Mesothelial cell of epicardium (in vitro differentiated cells): ENCODE data around the gene THBD. TPM values are rescaled to one million over a fixed set of nuclear protein-coding genes. Genes with fewer than 3 reads are reported as not detected.

Experiments used
- DNase-seq, 2 experiments: peaks; one replicate each; pipeline ENCODE4 v3.0.0; 2021; ENCODE audit warnings: low spot score in 2 of 2; ENCODE audit not compliant: unreplicated experiment in 2 of 2
- H3K27ac Mint-ChIP-seq: 2 replicates; pipeline ENCODE4 v1.8.0; 2021; ENCODE audit warnings: mixed read lengths
- H3K27me3 Mint-ChIP-seq: 2 replicates; pipeline ENCODE4 v1.8.0; 2021; ENCODE audit warnings: low read depth, mixed read lengths
- H3K36me3 Mint-ChIP-seq: 2 replicates; pipeline ENCODE4 v1.8.0; 2021; ENCODE audit warnings: mixed read lengths
- H3K4me1 Mint-ChIP-seq: 2 replicates; pipeline ENCODE4 v1.8.0; 2021; ENCODE audit warnings: mixed read lengths
- H3K4me3 Mint-ChIP-seq: 2 replicates; pipeline ENCODE4 v1.8.0; 2021; ENCODE audit warnings: mild to moderate bottlenecking, moderate library complexity, mixed read lengths
- H3K9me3 Mint-ChIP-seq: 2 replicates; pipeline ENCODE4 v1.8.0; 2021; ENCODE audit warnings: mixed read lengths
- CTCF ChIP-seq: fragments of 200-600 bp; sonication (generic); IDR thresholded peaks from one replicate; pipeline ENCODE4 v1.5.0; 2021; ENCODE audit warnings: antibody characterized with exemption; ENCODE audit not compliant: unreplicated experiment
- total RNA-seq: library from RNA; stranded (reverse); gene quantifications from 3 replicates; pipeline ENCODE4 v1.2.1, GENCODE V29; 2021

THBD gene
- total RNA-seq, 1 donor from 2014 or later, result 0.85 TPM

GRCh38 chr20:23039136-23039875 is 10.2 kb downstream of the THBD start:
- Mint-ChIP-seq H3K27me3 (peaks cover 95% of the 10 kb centered on the region), H3K27ac (no peak overlapping the region), H3K9me3 (no peaks in the 10 kb centered on the region), H3K36me3 (no peaks in the 10 kb centered on the region), H3K4me3 (no peak overlapping the region), H3K4me1 (peaks cover 8% of the 10 kb centered on the region)
- no peak for DNase-seq
- no peak for TF ChIP-seq CTCF

GRCh38 chr20:23037017-23037481 is 12.4 kb downstream of the THBD start:
- Mint-ChIP-seq H3K27me3 (peaks cover 96% of the 10 kb centered on the region), H3K36me3 (no peaks in the 10 kb centered on the region), H3K9me3 (no peaks in the 10 kb centered on the region), H3K4me3 (no peak overlapping the region), H3K27ac (no peak overlapping the region), H3K4me1 (peaks cover 11% of the 10 kb centered on the region)
- no peak for DNase-seq
- no peak for TF ChIP-seq CTCF

GRCh38 chr20:23036371-23036770 is 13.1 kb downstream of the THBD start:
- Mint-ChIP-seq H3K27ac (no peak overlapping the region), H3K4me3 (peak overlapping the region; percentile 33), H3K36me3 (no peaks in the 10 kb centered on the region), H3K4me1 (peaks cover 11% of the 10 kb centered on the region), H3K9me3 (no peaks in the 10 kb centered on the region), H3K27me3 (peaks cover 96% of the 10 kb centered on the region)
- no peak for DNase-seq
- TF ChIP-seq CTCF, result no peak

GRCh38 chr20:23035731-23036130 is 13.7 kb downstream of the THBD start:
- TF ChIP-seq CTCF, result no peak
- Mint-ChIP-seq H3K4me3 (peak overlapping the region; percentile 13), H3K36me3 (no peaks in the 10 kb centered on the region), H3K27me3 (peaks cover 92% of the 10 kb centered on the region), H3K9me3 (no peaks in the 10 kb centered on the region), H3K4me1 (peaks cover 11% of the 10 kb centered on the region), H3K27ac (no peak overlapping the region)
- no peak for DNase-seq

GRCh38 chr20:23034721-23035671 is 14.5 kb downstream of the THBD start, which contains the start of gene SSTR4:
TSS of gene SSTR4 (plus strand) at chr20:23035312. CDS start at chr20:23035484, 172 bp downstream.
- peaks cover 11% of the 10 kb centered on the region for H3K4me1 Mint-ChIP-seq
- TF ChIP-seq CTCF, result no peak
- H3K9me3 Mint-ChIP-seq, result no peaks in the 10 kb centered on the region
- H3K27me3 Mint-ChIP-seq, result peaks cover 92% of the 10 kb centered on the region
- no peak within 1 kb of the TSS for H3K27ac Mint-ChIP-seq
- no peak for DNase-seq
- H3K4me3 Mint-ChIP-seq, result peak within 1 kb of the TSS; percentile 33
- no peaks in the 10 kb centered on the region for H3K36me3 Mint-ChIP-seq
